Stimulated activated CD4-positive, alpha-beta T cell treated with anti-CD3 and anti-CD28 coated beads, Interleukin-15, amount 100 ng/mL, for 24 hours (primary cell): ENCODE data around the gene TAAR5.
"Not testable (repeated sequence)": the region's sequence is repeated elsewhere in the genome, so short reads cannot be mapped to it uniquely, and the experiment has no call there.

Source experiments
- DNase-seq: peaks from one replicate; pipeline ENCODE4 v3.0.0-alpha.2; 2020

The TAAR5 gene

GRCh38 chr6:132569170-132569569, 20.4 kb downstream of the TAAR5 start:
- no peak for DNase-seq

- no peak for DNase-seq
Observed at GRCh38 chr6:132568611-132569010, 20.9 kb downstream of the TAAR5 start.

GRCh38 chr6:132567566-132567965, 22.0 kb downstream of the TAAR5 start:
- no peak for DNase-seq

GRCh38 chr6:132566404-132566803, 23.1 kb downstream of the TAAR5 start:
- DNase-seq = no peak

- DNase-seq = not testable (repeated sequence)
Observed at GRCh38 chr6:132560087-132560486, 29.5 kb downstream of the TAAR5 start.

GRCh38 chr6:132552372-132552771, 37.2 kb downstream of the TAAR5 start, which contains the start of gene TAAR8:
TSS of gene TAAR8 (plus strand) at chr6:132552672. CDS start at chr6:132552693, 21 bp downstream.
- DNase-seq = no peak

GRCh38 chr6:132551214-132551613, 38.3 kb downstream of the TAAR5 start:
- no peak for DNase-seq

GRCh38 chr6:132548746-132549463, 40.6 kb downstream of the TAAR5 start:
- no peak for DNase-seq

- DNase-seq = no peak
Observed at GRCh38 chr6:132544826-132545225, 44.7 kb downstream of the TAAR5 start.
